Measurements from ENCODE around the gene ARHGAP26. TPM values are rescaled to one million over a fixed set of nuclear protein-coding genes. Genes with fewer than 3 reads are reported as not detected.

The ARHGAP26 gene
- total RNA-seq, 1 donor from 2014 or later = 17.1 TPM

DNA sequence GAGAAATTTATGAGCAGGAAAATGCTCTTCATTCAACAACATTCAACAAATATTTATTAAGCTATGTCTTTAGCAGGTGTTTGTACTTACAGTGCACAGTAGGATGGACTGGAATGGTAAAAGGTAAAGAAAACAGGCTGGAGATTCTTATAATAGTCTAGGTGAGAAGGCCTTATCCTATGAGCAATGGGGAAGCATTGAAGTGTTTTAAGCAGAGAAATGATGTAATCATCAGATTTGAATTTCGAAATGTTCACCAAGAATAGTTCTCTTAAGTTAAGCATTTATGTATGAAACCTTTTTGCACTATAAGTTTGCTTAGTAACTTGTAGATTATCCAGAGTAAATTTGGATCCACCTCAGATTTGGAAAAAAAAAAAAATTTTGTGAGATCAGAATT, 424.0 kb downstream of the ARHGAP26 start:
- no peaks in the 10 kb centered on the region for H3K36me3 ChIP-seq (ENCODE audit: control insufficient read depth, insufficient read depth, low read length)
- H3K4me3 ChIP-seq (ENCODE audit: low read depth, low read length) = no peak overlapping the region
- DNase-seq (ENCODE audit: low read depth) (peak; percentile 53), FAIRE-seq (no peak)
- TF ChIP-seq, protein P1, sequence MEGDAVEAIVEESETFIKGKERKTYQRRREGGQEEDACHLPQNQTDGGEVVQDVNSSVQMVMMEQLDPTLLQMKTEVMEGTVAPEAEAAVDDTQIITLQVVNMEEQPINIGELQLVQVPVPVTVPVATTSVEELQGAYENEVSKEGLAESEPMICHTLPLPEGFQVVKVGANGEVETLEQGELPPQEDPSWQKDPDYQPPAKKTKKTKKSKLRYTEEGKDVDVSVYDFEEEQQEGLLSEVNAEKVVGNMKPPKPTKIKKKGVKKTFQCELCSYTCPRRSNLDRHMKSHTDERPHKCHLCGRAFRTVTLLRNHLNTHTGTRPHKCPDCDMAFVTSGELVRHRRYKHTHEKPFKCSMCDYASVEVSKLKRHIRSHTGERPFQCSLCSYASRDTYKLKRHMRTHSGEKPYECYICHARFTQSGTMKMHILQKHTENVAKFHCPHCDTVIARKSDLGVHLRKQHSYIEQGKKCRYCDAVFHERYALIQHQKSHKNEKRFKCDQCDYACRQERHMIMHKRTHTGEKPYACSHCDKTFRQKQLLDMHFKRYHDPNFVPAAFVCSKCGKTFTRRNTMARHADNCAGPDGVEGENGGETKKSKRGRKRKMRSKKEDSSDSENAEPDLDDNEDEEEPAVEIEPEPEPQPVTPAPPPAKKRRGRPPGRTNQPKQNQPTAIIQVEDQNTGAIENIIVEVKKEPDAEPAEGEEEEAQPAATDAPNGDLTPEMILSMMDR (IDR thresholded peaks at IDR 0.05; ENCODE audit: insufficient read depth, low read length, severe bottlenecking) = no peak
- H3K27me3 ChIP-seq (ENCODE audit: control insufficient read depth, insufficient read depth, low read length) = no peaks in the 10 kb centered on the region

DNA sequence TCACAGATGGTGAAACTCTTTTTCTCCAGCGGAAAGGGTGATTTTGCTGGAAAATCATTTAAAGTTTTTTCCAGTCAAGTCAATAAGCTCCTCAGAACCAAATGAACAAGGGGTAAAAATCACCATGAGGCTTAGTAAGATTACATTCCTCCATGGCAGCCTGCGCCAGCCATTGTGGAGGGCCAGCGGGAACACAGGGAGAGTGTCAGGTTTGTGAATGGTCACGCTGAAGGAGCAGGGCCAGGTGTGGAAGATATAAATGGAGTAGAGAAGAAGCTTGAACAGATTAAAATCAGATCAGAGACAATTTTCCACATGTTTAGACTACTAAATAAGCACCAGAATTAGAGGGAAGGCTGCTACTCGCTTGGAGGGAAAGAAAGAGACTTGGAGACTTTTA, 424.5 kb downstream of the ARHGAP26 start:
- no peak for FAIRE-seq

GRCh38 chr5:143195491-143195890, 425.3 kb downstream of the ARHGAP26 start:
- FAIRE-seq = no peak
- Histone ChIP-seq H3K27me3 (ENCODE audit: control insufficient read depth, insufficient read depth, low read length) (no peaks in the 10 kb centered on the region), H3K4me3 (ENCODE audit: low read depth, low read length) (no peak overlapping the region), H3K36me3 (ENCODE audit: control insufficient read depth, insufficient read depth, low read length) (no peaks in the 10 kb centered on the region)
- DNase-seq (ENCODE audit: low read depth) = peak; percentile 61
- TF ChIP-seq, protein P1 (IDR thresholded peaks at IDR 0.05; ENCODE audit: insufficient read depth, low read length, severe bottlenecking) = no peak

More for the DNA sequence above, 424.5 kb downstream of the ARHGAP26 start:
- Histone ChIP-seq H3K27me3 (ENCODE audit: control insufficient read depth, insufficient read depth, low read length) (no peaks in the 10 kb centered on the region), H3K36me3 (ENCODE audit: control insufficient read depth, insufficient read depth, low read length) (no peaks in the 10 kb centered on the region), H3K4me3 (ENCODE audit: low read depth, low read length) (no peak overlapping the region)
- TF ChIP-seq, protein P1 (IDR thresholded peaks at IDR 0.05; ENCODE audit: insufficient read depth, low read length, severe bottlenecking) = no peak
- no peak for DNase-seq (ENCODE audit: low read depth)

DNA sequence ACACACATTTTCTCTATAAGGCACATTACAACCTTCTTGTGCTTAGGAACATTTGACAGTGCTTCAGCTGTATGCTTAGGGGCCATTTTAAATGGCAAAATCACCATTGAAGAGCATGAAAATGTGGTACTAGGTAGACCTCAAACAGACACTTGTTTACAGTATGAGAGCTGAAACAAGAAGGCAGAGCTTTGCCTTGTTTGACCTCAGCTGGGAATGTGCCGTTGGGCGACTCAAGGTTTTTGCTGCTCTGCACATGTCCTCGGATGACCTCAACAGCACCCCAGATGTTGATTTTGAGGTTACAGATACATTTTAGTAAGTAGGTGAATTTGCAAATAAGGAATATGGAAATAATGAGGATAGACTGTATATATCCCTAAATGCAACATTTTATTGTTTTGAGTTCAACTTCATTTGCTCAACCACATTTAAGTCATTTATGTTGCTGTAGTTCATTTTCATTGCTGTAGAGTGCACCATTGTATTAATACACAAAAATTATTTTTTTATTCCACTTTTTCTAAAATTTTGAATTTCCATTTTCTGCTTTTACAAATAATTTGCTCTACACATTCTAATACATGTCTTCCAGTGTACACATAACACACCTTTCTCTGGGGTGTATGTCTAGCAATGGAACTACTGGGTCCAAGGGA, 426.6 kb downstream of the ARHGAP26 start:
- TF ChIP-seq, protein P1 (IDR thresholded peaks at IDR 0.05; ENCODE audit: insufficient read depth, low read length, severe bottlenecking) = no peak
- no peaks in the 10 kb centered on the region for H3K36me3 ChIP-seq (ENCODE audit: control insufficient read depth, insufficient read depth, low read length)
- FAIRE-seq = no peak

GRCh38 chr5:143197260-143197656, 427.1 kb downstream of the ARHGAP26 start:
- TF ChIP-seq, protein P1 (IDR thresholded peaks at IDR 0.05; ENCODE audit: insufficient read depth, low read length, severe bottlenecking) = no peak
- no peak overlapping the region for H3K4me3 ChIP-seq (ENCODE audit: low read depth, low read length)
- no peaks in the 10 kb centered on the region for H3K27me3 ChIP-seq (ENCODE audit: control insufficient read depth, insufficient read depth, low read length)
- DNase-seq (ENCODE audit: low read depth) = no peak
- no peaks in the 10 kb centered on the region for H3K36me3 ChIP-seq (ENCODE audit: control insufficient read depth, insufficient read depth, low read length)
- no peak for FAIRE-seq

More for the DNA sequence above, 426.6 kb downstream of the ARHGAP26 start:
- no peak for DNase-seq (ENCODE audit: low read depth)
- Histone ChIP-seq H3K27me3 (ENCODE audit: control insufficient read depth, insufficient read depth, low read length) (no peaks in the 10 kb centered on the region), H3K4me3 (ENCODE audit: low read depth, low read length) (no peak overlapping the region)

- H3K36me3 ChIP-seq (ENCODE audit: control insufficient read depth, insufficient read depth, low read length) = no peaks in the 10 kb centered on the region
- FAIRE-seq (no peak), DNase-seq (ENCODE audit: low read depth) (no peak)
- H3K27me3 ChIP-seq (ENCODE audit: control insufficient read depth, insufficient read depth, low read length) = no peaks in the 10 kb centered on the region
- TF ChIP-seq, protein P1 (IDR thresholded peaks at IDR 0.05; ENCODE audit: insufficient read depth, low read length, severe bottlenecking) = no peak
- H3K4me3 ChIP-seq (ENCODE audit: low read depth, low read length) = no peak overlapping the region
These were observed 428.2 kb downstream of the ARHGAP26 start for GRCh38 chr5:143198332-143198731.

Measured in bronchial epithelial cell (primary cell).